ENCODE results near the gene LNP1. TPM values are rescaled to one million over a fixed set of nuclear protein-coding genes. Genes with fewer than 3 reads are reported as not detected.
"Not testable (repeated sequence)": the region's sequence is repeated elsewhere in the genome, so short reads cannot be mapped to it uniquely, and the experiment has no call there.

LNP1 gene
- 6.5 and 10.0 TPM in 2 replicates for total RNA-seq (2014; rRNA removed; shearing (Covaris generic))

DNA sequence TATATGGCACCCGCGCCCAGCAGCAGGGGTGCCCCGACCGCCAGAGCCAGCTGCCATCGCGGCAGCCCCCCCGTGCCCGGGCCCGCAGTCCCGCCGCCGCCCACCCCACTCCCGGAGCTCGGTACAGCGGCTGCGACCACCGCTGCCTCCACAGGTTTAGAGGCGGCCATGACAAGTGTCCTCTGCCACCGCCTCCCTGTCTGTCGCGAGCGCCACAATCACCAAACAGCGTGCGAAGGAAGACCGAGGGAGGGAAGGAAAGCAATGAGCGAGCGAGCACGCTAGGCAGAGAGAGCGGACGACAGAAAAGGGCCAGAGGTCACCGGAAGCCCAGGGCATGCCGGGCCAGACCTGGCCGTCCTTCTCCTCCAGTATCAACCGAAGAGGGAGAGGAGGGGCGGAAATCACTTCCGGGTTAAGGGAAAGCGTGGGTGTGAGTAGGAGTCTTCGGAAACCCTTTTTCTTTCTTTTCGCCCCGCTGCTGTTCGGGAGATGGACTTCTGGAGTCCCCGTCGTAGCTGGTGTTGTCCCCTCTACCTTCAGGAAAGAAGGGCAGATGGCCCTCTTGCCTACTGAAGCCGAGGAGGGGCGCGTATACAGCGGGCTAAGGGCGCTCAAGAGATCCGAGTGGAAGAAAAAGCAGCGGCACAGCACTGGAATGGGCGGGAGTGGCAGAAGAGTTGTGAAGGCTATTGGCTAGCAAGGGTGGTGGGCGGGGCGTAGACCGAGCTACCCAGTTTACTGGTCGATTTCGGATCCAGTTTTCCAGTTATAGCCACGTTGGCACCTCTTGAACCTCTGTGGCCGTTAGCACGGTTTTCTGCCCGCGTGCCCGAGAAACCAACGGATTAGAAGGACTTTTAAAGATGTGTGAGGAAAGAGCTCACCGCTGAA is at the start of gene LNP1, which contains the start of gene TOMM70:
TSS of gene LNP1 (plus strand) at position 760 of the 894 bp plus-strand sequence. CDS start 28,191 bp downstream, outside the sequence.
TSS of gene TOMM70 (minus strand) at position 310 of the 894 bp plus-strand sequence. CDS start at position 170, 140 bp downstream.
- peak; percentile 98 for DNase-seq (ENCODE audit: low read depth)

GRCh38 chr3:100351770-100352169 is 49.6 kb upstream of the LNP1 start:
- not testable (repeated sequence) for DNase-seq (ENCODE audit: low read depth)

DNA sequence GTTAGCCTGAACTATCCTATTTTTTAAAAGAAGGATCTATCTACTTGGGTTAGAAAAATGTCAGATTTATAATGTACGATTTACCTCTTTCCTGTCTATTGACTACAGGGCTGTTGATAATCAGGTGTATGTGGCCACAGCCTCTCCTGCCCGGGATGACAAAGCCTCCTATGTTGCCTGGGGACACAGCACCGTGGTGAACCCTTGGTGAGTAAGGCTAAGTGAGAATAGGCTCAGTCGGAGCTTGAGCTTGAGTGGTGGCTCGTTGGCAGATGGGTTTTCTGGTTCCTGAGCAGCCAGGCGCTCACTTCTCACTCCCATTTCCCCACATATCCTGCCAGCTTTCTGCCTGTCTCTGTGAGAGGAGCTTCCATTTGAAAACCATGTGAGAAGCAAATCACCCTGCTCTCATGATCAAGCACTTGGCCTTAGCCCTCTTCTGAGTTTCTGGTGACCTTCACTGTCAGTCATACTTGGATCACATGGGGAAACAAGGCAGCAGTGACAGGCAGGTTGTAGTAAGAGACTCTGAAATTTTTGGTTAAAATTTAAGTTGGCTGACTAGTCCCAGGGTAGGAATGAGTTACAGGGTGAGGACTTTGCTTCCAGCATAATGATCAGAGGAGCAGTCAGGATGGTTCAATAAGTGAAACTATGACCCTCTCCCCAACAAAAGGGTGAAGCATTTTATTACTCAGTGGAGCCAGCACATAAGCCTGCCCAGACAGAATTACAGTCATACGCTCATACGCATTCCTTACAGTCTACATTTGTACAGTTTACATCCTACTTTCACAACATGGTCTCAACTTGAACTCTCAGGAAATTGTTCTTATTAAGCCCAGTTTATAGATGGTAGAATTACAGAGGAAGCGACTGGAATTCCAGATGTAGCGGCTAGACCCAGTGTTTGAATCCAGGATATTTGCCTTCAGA is 48.8 kb upstream of the LNP1 start:
- no peak for DNase-seq (ENCODE audit: low read depth)

GRCh38 chr3:100354850-100355249 is 46.5 kb upstream of the LNP1 start:
- no peak for DNase-seq (ENCODE audit: low read depth)

DNA sequence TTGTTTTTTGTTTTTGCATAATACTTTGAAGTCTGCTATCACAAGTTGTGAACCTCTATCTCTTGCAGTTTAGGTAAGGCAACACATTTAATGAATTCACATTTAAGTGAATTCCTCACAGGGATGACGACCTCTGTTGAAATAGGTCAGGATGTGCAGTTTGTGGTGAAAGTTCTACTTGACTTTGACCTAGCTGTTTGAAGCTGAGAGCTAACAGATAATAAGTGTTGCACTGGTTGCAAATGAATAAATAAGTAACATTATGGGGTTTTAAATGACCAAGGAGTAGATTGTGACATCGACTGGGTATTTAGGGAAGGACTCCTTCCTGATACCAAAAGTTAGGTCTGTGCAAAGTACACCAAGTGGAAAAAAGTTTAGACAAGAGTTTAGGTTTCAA is 42.9 kb upstream of the LNP1 start:
- no peak for DNase-seq (ENCODE audit: low read depth)

DNA sequence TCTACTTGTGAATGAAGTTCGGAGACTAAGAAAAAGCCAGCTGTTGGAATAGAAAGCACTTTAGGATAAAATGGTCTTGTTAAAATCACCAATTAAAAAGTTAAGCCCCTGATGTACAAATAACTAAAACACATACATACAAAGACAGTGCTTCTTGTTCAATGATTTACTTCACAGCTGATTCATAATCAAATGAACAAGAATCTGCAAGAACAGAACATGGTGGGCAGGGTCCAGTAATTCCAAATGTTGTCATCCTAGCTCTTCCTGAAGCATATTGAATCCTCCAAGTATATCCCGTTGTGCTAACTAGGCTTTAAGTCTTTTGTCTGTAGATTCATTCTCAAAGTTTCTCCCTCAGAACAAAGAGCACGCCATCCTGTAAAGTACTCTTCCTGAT is 42.3 kb upstream of the LNP1 start:
- DNase-seq (ENCODE audit: low read depth), result no peak

DNA sequence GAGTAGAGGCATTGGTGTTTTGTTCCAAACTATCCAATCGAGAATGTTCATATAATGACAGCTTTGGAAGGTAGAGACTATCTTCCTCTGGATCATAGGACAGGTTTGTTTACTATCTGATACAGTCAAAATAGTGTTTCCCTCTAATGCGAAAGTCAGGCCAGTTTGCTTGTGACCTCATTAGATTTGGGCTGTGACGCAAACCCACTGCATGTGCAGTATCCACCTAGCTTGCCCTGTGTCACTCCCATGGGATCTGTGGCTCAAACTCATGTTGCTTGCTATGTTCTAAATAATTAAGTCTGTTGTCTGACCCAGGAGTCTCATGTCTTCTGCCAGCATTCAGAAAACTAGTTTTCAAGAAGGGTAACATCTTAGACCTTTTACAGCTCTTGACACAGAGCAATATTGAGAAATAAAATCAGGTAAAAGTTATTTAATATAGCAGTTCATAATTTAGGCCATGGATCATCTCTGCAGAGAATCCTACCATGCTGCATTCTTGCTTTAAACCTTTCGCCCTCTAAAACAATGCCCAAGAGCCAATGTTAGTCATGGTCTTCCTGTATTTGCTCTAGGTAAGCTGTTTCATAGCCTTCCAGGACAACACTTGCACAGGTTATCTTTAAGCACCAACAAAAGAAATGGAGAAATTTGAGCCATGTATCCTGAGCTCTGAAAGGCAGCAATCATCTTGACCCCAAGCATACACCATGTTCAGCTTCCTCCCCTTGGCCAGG is 40.4 kb upstream of the LNP1 start:
- no peak for DNase-seq (ENCODE audit: low read depth)

DNA sequence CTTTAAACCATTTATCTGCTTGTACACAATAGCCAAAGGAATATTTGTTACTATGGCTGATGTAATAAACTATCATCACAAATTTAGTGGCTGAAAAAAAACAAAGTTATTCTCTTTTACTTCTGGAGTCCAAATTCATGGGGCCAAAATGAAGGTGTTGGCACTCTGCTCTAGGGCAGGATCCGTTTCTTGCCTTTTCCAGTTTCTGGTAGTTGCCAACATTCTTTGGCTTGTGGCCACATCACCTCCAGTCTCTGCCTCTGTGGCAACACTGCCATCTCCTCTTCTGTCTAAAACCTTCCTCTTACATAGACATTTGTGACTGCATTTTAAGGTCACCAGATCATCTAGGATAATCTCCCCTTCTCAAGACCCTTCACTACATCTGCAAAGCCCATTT is 39.4 kb upstream of the LNP1 start:
- no peak for DNase-seq (ENCODE audit: low read depth)

DNA sequence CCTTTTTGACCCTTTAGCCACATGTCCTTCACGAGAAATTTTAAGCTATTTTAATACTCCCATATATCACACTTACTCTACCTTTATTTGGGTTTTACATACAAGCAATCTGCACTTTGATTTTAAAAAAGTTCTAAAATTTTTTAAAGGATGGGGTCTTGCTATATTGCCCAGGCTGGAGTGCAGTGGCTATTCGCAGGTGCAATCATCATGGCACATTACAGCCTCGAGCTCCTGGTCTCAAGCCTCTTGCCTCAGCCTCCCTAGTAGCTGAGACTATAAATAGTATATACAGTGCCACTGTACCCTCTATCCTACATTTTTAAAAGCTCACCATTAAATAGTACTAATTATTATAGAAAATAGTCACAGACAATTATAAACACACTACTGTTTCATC is 36.9 kb upstream of the LNP1 start:
- no peak for DNase-seq (ENCODE audit: low read depth)

GRCh38 chr3:100366424-100366823 is 34.9 kb upstream of the LNP1 start:
- no peak for DNase-seq (ENCODE audit: low read depth)

DNA sequence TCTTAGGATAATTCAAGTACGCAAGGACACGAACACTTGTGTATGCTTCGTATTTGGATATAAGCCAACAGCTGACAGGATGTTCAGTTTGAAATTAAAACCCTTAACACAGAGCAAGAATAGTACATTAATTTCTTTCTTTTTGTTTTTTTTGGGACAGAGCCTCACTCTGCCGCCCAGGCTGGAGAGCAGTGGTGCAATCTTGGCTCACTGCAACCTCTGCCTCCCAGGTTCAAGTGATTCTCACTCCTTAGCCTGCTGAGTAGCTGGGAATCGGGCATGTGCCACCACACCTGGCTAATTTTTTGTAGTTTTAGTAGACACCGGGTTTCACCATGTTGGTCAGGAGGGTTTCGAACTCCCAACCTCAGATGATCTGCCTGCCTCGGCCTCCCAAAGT is 32.9 kb upstream of the LNP1 start:
- DNase-seq (ENCODE audit: low read depth), result no peak

GRCh38 chr3:100370756-100371155 is 30.6 kb upstream of the LNP1 start:
- no peak for DNase-seq (ENCODE audit: low read depth)

- DNase-seq (ENCODE audit: low read depth), result no peak
These were observed 26.8 kb upstream of the LNP1 start for GRCh38 chr3:100374521-100374920.

DNA sequence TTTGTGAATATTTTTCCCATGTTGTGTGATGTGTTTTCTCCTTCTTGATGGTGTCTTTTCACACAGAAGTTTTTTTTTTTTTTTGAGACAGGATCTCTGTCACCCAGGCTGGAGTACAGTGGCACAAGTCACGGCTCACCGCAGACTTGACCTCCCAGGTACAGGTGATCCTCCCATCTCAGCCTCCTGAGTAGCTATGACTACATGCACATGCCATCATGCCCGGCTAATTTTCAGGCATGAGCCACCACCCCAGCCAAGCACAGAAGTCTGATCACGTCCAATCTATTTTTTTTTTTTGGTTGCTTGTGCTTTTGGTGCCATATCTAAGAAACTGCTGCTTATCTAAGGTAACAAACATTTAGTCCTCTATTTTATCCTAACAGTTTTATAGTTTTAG is 25.0 kb upstream of the LNP1 start:
- DNase-seq (ENCODE audit: low read depth), result no peak

- no peak for DNase-seq (ENCODE audit: low read depth)
These were observed 16.4 kb upstream of the LNP1 start for GRCh38 chr3:100384733-100385525.

- no peak for DNase-seq (ENCODE audit: low read depth)
These were observed 14.8 kb upstream of the LNP1 start for GRCh38 chr3:100386437-100387074.

DNA sequence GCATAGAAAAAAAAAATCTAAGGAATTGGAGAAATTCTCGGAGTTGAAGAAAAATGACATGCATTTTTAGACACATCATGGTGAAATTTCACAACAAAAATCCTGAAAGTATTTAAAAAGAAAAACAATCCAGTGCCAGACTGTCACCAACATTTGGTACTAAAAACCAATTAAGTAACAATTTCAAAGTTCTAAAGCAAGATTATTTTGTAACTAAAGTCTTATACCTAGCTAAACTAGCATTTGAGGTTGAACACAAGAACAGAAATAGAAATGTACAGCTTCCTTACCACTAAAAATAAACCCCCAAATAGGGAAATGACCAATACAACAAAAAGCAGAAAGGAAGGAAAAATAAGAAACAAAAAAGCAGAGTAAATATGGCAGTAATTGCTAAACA is 12.3 kb upstream of the LNP1 start:
- DNase-seq (ENCODE audit: low read depth), result no peak

- DNase-seq (ENCODE audit: low read depth), result no peak
These were observed 5.5 kb upstream of the LNP1 start for GRCh38 chr3:100395679-100396431.

DNA sequence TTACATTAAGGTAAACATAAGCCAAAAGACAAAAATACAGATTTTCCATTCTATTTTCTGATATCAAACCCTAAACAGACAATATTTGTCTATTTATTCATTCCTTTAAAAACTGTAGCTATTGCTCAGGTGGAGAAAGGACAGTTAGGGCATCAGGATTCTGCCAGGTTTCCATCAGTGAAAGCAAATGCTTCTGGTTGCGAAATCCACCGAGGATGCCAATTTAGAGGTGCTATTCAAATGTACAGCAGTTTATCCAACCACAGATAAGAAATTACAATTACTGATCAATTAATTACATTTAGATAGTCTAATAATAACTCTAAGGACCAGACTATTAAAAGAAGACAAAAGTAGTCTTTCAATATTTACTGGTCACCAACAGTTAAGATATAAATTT is 4.4 kb upstream of the LNP1 start:
- DNase-seq (ENCODE audit: low read depth), result no peak

Measured in RPMI7951 (cell line).